PFSK-1 (cell line): ENCODE measurements around the gene ICOS.

Experiments
- FOXP2 ChIP-seq: optimal IDR thresholded peaks from 2 replicates; pipeline ENCODE3; 2011; ENCODE audit warnings: borderline replicate concordance, control low read depth, inconsistent platforms; ENCODE audit not compliant: insufficient read depth; ENCODE audit errors: extremely low read length, extremely low read depth
- POLR2AphosphoS5 ChIP-seq: IDR thresholded peaks from 2 replicates; pipeline ENCODE4 v1.6.1; 2012; ENCODE audit warnings: low read depth, mild to moderate bottlenecking, control low read depth, low read length, moderate library complexity
- REST ChIP-seq, 2 experiments: IDR thresholded peaks; 2 replicates each; pipeline versions ENCODE4 v1.6.1 to v1.8.0; 2011 to 2012; ENCODE audit warnings: low read depth in 2 of 2, low read length in 2 of 2, control low read depth in 1 of 2, inconsistent platforms in 1 of 2, mild to moderate bottlenecking in 1 of 2, moderate library complexity in 1 of 2; ENCODE audit not compliant: insufficient read depth in 1 of 2
- SIN3A ChIP-seq: IDR thresholded peaks from 2 replicates; pipeline ENCODE4 v1.6.1; 2012; ENCODE audit warnings: mild to moderate bottlenecking, low read length, moderate library complexity, borderline replicate concordance; ENCODE audit not compliant: insufficient read depth
- TAF1 ChIP-seq: IDR thresholded peaks from 2 replicates; pipeline ENCODE4 v1.6.1; 2012; ENCODE audit warnings: low read length, control low read depth, borderline replicate concordance; ENCODE audit not compliant: insufficient read depth

The ICOS gene

GRCh38 chr2:203897544-203897943 is 39.0 kb upstream of the ICOS start:
- no peak for TF ChIP-seq TAF1
- no peak for TF ChIP-seq SIN3A
- TF ChIP-seq POLR2AphosphoS5 = no peak
- no peak for TF ChIP-seq REST (IDR thresholded peaks at IDR 0.05; ENCODE audit: insufficient read depth in 1 of 2, low read depth in 2 of 2, low read length in 2 of 2)
- TF ChIP-seq FOXP2 = no peak

- no peak for TF ChIP-seq TAF1
- TF ChIP-seq SIN3A = no peak
- no peak for TF ChIP-seq POLR2AphosphoS5
- TF ChIP-seq FOXP2 = no peak
- no peak for TF ChIP-seq REST (IDR thresholded peaks at IDR 0.05; ENCODE audit: insufficient read depth in 1 of 2, low read depth in 2 of 2, low read length in 2 of 2)
Measured at GRCh38 chr2:203898657-203899056, 37.9 kb upstream of the ICOS start.

DNA sequence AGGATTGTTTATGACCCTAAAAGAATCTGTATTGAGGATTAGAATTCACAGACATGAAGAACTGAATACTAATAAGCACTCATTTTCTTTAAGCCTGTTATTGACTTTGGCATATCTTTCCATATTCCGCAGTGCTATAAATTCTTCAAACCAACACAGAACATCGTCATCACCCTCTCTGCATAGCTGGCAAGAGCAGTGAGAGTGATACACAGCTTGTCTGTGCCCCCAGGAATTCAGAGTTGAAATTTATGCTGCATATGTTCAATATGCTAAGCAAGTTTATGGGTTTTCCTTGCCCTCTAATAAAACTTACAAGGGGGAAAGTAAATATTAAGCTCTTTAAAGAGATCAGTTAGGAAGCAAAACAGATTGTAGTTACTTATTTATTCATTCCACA is 36.3 kb upstream of the ICOS start:
- TF ChIP-seq SIN3A = no peak
- no peak for TF ChIP-seq FOXP2
- TF ChIP-seq TAF1 = no peak
- no peak for TF ChIP-seq POLR2AphosphoS5
- no peak for TF ChIP-seq REST (IDR thresholded peaks at IDR 0.05; ENCODE audit: insufficient read depth in 1 of 2, low read depth in 2 of 2, low read length in 2 of 2)

GRCh38 chr2:203904022-203904421 is 32.5 kb upstream of the ICOS start:
- no peak for TF ChIP-seq FOXP2
- TF ChIP-seq POLR2AphosphoS5 = no peak
- TF ChIP-seq SIN3A = no peak
- no peak for TF ChIP-seq TAF1
- no peak for TF ChIP-seq REST (IDR thresholded peaks at IDR 0.05; ENCODE audit: insufficient read depth in 1 of 2, low read depth in 2 of 2, low read length in 2 of 2)

- TF ChIP-seq REST (IDR thresholded peaks at IDR 0.05; ENCODE audit: insufficient read depth in 1 of 2, low read depth in 2 of 2, low read length in 2 of 2) (no peak), POLR2AphosphoS5 (no peak), SIN3A (no peak)
Measured at GRCh38 chr2:203905656-203906055, 30.9 kb upstream of the ICOS start.
